ENCODE measurements around the gene CCDC92. TPM values are rescaled to one million over a fixed set of nuclear protein-coding genes. Genes with fewer than 3 reads are reported as not detected.

CCDC92 gene
- total RNA-seq, 3 donors from 2014 or later: 17.7 to 47.2 (median 25.6) TPM

DNA sequence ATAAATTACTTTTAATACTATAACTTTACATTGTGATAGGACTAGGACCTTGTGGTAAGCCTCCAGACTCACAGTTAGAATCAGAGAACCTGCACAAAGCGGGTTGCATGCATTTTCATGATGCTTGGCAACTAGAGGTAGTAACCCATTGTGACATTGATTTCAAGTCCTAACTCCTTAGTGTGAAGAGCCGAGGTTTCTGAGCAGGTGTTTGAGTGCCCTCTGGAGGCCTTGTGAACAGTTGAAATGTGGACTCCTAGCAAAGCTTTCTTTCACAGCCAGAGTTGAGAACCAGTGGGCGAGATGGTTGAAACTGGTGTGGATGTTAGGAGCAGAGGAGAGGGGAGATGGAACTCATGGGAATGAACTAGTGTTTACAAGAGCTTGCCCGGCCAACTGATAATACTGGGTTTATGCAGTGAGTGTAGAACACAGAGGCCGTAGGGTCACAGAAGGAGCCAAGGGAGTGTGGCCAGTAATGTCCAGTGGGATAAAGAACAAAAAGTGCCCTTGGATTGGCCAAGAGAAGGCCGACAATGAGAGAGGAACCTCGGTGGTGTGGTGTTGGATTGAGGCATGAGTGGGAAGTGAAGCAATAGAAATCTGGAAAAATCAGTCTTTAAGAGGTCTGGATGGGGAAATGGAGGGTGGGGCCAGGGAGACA is 11.3 kb upstream of the CCDC92 start:
- no peaks in the 10 kb centered on the region for H3K9me3 ChIP-seq
- H3K4me1 ChIP-seq (ENCODE audit: low read depth): no peaks in the 10 kb centered on the region
- no peak overlapping the region for H3K4me3 ChIP-seq
- TF ChIP-seq, protein P1, sequence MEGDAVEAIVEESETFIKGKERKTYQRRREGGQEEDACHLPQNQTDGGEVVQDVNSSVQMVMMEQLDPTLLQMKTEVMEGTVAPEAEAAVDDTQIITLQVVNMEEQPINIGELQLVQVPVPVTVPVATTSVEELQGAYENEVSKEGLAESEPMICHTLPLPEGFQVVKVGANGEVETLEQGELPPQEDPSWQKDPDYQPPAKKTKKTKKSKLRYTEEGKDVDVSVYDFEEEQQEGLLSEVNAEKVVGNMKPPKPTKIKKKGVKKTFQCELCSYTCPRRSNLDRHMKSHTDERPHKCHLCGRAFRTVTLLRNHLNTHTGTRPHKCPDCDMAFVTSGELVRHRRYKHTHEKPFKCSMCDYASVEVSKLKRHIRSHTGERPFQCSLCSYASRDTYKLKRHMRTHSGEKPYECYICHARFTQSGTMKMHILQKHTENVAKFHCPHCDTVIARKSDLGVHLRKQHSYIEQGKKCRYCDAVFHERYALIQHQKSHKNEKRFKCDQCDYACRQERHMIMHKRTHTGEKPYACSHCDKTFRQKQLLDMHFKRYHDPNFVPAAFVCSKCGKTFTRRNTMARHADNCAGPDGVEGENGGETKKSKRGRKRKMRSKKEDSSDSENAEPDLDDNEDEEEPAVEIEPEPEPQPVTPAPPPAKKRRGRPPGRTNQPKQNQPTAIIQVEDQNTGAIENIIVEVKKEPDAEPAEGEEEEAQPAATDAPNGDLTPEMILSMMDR (IDR thresholded peaks at IDR 0.05): peak; percentile 19
- no peaks in the 10 kb centered on the region for H3K36me3 ChIP-seq (ENCODE audit: low read depth)
- intact Hi-C loops (cut with DNase I, micrococcal nuclease): loop anchor here in 1 of 2 donors (10.0 kb wide), 1 partner anchor 79 kb away; no protein-coding TSS in a partner anchor
- DNase-seq (peak in 1 of 3 donors; percentile 63), ATAC-seq (peak; percentile 84)

DNA sequence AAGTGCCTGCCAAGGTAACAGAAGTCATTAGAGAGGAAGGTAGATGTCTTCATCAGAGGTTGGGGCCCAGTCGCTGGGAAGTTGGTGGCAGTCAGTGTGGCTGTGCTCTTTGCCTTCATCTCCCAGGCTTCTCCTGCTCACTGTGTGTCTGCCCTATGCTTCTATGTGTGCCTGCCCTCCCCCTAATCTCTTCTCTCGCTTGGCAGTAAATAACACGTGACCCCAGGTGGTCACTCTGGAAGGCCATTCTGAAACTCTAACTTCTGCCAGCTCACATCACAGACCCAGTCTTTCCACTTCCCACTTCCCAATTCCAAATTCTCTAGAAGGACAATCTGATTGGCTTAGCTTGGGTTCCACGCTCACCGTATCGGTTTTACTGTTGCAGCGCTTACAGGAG is 9.6 kb upstream of the CCDC92 start:
- no peaks in the 10 kb centered on the region for H3K9me3 ChIP-seq
- H3K4me1 ChIP-seq (ENCODE audit: low read depth): no peaks in the 10 kb centered on the region
- DNase-seq (no peak), ATAC-seq (no peak)
- intact Hi-C loops (cut with DNase I, micrococcal nuclease): loop anchor here in 1 of 2 donors (10.0 kb wide), 1 partner anchor 77 kb away; no protein-coding TSS in a partner anchor
- TF ChIP-seq, protein P1 (IDR thresholded peaks at IDR 0.05): no peak
- H3K36me3 ChIP-seq (ENCODE audit: low read depth): no peaks in the 10 kb centered on the region
- H3K4me3 ChIP-seq: no peak overlapping the region

DNA sequence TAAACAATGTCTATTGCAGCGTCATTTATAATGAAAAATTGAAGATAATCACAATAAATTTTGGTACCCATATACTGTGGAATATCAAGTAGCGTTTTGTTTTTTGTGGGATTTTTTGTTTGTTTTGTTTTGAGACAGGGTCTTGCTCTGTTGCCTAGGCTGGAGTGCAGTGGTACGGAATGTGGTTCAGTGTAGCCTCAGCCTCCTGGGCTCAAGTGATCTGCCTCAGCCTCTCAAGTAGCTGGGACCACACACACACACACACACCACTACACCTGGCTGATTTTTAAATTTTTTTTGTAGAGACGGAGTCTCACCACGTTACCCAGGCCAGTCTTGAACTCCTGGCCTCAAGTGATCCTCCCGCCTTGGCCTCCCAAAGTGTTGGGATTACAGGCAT is 6.9 kb upstream of the CCDC92 start:
- TF ChIP-seq, protein P1 (IDR thresholded peaks at IDR 0.05): no peak
- H3K36me3 ChIP-seq (ENCODE audit: low read depth): no peaks in the 10 kb centered on the region
- H3K9me3 ChIP-seq: no peaks in the 10 kb centered on the region
- DNase-seq (no peak), ATAC-seq (no peak)
- H3K4me3 ChIP-seq: no peak overlapping the region
- intact Hi-C loops (cut with DNase I, micrococcal nuclease): no loop called here
- H3K4me1 ChIP-seq (ENCODE audit: low read depth): peaks cover 5% of the 10 kb centered on the region

DNA sequence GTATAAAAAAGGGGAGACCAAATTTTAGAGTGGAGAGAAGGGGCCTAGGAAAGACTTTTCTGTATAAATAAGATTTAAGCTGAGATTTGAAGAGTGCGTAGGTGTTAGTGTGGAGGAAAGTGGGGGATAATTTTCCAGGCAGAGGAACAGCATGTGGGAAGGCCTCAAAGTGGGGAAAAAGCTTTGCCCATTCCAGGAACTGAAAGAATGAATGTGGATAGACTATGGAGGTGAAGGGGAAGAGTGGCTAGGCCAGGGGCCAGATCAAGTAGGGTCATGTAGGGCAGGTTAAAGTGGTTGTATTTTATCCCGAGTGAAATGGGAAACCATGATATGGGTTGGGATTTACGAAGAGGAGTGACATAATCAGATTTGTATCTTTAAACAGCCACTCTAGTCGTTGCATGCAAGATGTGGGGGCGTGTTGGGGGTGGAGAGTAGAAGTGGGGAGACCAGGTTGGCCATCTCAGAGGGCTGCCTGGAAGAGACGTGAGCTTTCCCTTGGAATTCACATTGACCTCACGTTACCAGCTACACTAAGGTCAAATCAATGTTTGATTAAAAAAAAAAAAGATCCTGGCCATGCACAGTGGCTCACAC is 3.7 kb upstream of the CCDC92 start:
- Histone ChIP-seq H3K4me3 (no peak overlapping the region), H3K36me3 (ENCODE audit: low read depth) (no peaks in the 10 kb centered on the region), H3K4me1 (ENCODE audit: low read depth) (peaks cover 8% of the 10 kb centered on the region), H3K9me3 (no peaks in the 10 kb centered on the region)
- TF ChIP-seq, protein P1 (IDR thresholded peaks at IDR 0.05): no peak
- no peak for DNase-seq
- intact Hi-C loops (cut with DNase I, micrococcal nuclease): no loop called here
- ATAC-seq: no peak

DNA sequence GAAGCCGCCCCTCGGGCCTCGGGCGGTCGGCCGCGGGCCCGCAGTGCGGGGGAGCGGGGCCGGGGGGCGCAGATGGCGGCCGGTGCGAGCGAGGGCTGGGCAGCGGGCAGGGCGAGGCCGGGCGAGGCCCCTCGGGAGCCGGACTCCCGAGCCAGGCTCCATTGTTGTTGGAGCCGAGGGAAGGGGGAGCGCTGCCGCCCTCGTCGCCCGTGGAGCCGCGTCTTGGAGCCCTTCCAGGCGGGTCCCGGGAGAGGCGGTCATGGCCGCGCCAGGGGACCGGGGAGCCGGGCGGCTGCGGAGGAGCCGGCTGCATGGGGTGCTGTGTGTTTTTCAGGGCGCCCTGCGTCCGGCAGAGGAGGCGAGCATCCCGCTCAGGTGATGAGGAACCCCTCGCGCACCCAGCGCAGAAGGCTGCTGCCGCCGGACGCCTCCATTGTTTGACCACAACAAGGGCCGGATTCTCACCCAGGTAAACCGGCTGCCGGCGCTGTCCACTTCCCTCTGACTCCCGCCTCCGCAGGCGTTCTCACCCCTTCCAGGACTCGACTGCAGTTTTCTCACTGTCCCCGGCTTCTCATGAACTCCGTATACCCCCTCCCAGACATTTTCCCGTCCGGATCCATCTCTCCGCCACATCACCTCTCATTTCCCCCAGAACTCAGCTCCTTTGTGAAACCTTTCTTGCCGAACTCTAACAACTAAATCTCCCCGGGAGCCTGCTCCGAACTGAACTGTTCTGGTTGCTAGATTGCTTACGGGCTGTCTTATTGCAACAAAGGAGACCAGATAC is 1.1 kb upstream of the CCDC92 start:
- intact Hi-C loops (cut with DNase I, micrococcal nuclease): no loop called here
- Histone ChIP-seq H3K9me3 (no peaks in the 10 kb centered on the region), H3K36me3 (ENCODE audit: low read depth) (no peaks in the 10 kb centered on the region), H3K4me3 (peak overlapping the region; percentile 83), H3K4me1 (ENCODE audit: low read depth) (peaks cover 14% of the 10 kb centered on the region)
- TF ChIP-seq, protein P1 (IDR thresholded peaks at IDR 0.05): no peak
- peak; percentile 4 for ATAC-seq
- peak; percentile 63 to 71 (median 70) for DNase-seq
